ENCODE data around the gene ING1.
"Not testable (repeated sequence)": the region's sequence is repeated elsewhere in the genome, so short reads cannot be mapped to it uniquely, and the experiment has no call there.

DNA sequence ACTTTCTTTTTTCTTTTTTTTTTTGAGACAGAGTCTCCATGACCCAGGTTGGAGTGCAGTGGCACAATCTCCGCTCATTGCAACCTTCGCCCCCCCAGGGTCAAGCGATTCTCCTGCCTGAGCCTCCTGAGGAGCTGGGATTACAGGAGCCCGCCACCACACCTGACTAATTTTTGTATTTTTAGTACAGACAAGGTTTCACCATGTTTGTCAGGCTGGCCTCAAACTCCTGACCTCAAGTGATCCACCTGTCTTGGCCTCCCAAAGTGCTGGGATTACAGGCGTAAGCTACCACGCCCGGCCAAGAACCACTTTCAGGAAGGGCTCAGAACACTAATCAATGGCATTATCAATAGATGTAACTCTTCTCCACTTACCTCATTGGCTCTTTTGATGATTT lies 12.4 kb upstream of the ING1 start:
- TF ChIP-seq, protein P1, sequence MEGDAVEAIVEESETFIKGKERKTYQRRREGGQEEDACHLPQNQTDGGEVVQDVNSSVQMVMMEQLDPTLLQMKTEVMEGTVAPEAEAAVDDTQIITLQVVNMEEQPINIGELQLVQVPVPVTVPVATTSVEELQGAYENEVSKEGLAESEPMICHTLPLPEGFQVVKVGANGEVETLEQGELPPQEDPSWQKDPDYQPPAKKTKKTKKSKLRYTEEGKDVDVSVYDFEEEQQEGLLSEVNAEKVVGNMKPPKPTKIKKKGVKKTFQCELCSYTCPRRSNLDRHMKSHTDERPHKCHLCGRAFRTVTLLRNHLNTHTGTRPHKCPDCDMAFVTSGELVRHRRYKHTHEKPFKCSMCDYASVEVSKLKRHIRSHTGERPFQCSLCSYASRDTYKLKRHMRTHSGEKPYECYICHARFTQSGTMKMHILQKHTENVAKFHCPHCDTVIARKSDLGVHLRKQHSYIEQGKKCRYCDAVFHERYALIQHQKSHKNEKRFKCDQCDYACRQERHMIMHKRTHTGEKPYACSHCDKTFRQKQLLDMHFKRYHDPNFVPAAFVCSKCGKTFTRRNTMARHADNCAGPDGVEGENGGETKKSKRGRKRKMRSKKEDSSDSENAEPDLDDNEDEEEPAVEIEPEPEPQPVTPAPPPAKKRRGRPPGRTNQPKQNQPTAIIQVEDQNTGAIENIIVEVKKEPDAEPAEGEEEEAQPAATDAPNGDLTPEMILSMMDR (IDR thresholded peaks at IDR 0.05), result not testable (repeated sequence)
- not testable (repeated sequence) for TF ChIP-seq POLR2A (IDR thresholded peaks at IDR 0.05)

Data from esophagus squamous epithelium (tissue), 4 donors.